Testis (tissue), 3 donors: Measurements from ENCODE around the gene CEMIP2. TPM values are rescaled to one million over a fixed set of nuclear protein-coding genes. Genes with fewer than 3 reads are reported as not detected.

Source experiments
- DNase-seq: peaks from one replicate; pipeline ENCODE4 v3.0.0-alpha.2; 2019
- H3K27ac ChIP-seq, 2 donors: fragments of 200-600 bp; sonication (generic); one replicate each; pipeline ENCODE4 v1.5.1; 2019
- H3K27me3 ChIP-seq: fragments of 200-600 bp; sonication (generic); one replicate; pipeline ENCODE4 v1.5.1; 2019
- H3K36me3 ChIP-seq: fragments of 200-600 bp; sonication (generic); one replicate; pipeline ENCODE4 v1.5.1; 2017; ENCODE audit warnings: low read depth; ENCODE audit errors: missing control alignments
- H3K4me1 ChIP-seq: fragments of 200-600 bp; sonication (generic); one replicate; pipeline ENCODE4 v1.5.1; 2019
- H3K4me3 ChIP-seq, 2 donors: fragments of 200-600 bp; sonication (generic); one replicate each; pipeline ENCODE4 v1.5.1; 2017 to 2019
- H3K9me3 ChIP-seq: fragments of 200-600 bp; sonication (generic); one replicate; pipeline ENCODE4 v1.5.1; 2017
- POLR2A ChIP-seq: fragments of 450-650 bp; IDR thresholded peaks from one replicate; pipeline ENCODE4 v1.6.1; 2017; ENCODE audit warnings: antibody characterized with exemption, mild to moderate bottlenecking, moderate library complexity
- whole genome bisulfite sequencing, 2 donors: methylation state at CpG; one replicate each; pipeline ENCODE4 v1.1.5; 2018; 5-methylcytosine and 5-hydroxymethylcytosine counted together
- intact Hi-C: fragments of 100-400 bp; cut with DNase I; formaldehyde crosslinking; loops from one replicate; pipeline ENCODE4 v1.15.1; 2023; ENCODE audit warnings: low total_unique reads
- polyA plus RNA-seq: library from polyadenylated mRNA; stranded (reverse); fragments of 350-450 nt; fragmentation: Illumina TruSeq; extraction: RNeasy Lipid Tissue Mini Kit (QIAGEN cat#74804); gene quantifications from one replicate; pipeline ENCODE4 v1.2.3, GENCODE V29; 2014; ENCODE audit warnings: low read depth, low replicate concordance; ENCODE audit not compliant: insufficient read depth
- total RNA-seq, 2 donors: library from RNA; depleted of rRNA; stranded (reverse); fragments of >200 nt; gene quantifications; one replicate each; pipeline ENCODE4 v1.2.3, GENCODE V29; 2016
- TF ChIP-seq, protein P1 (sequence below), 3 experiments: fragments of 450-650 bp in 2 of 3; fragments of 200-600 bp in 1 of 3; sonication (generic) in 1 of 3; IDR thresholded peaks; one replicate each; pipeline ENCODE4 v1.5.1; 2016 to 2019; ENCODE audit warnings: antibody characterized with exemption in 3 of 3, mild to moderate bottlenecking in 2 of 3, moderate library complexity in 1 of 3

The CEMIP2 gene
- total and polyA plus RNA-seq, 3 donors from 2014 or later, result 18.3 to 146 (median 109) TPM

DNA sequence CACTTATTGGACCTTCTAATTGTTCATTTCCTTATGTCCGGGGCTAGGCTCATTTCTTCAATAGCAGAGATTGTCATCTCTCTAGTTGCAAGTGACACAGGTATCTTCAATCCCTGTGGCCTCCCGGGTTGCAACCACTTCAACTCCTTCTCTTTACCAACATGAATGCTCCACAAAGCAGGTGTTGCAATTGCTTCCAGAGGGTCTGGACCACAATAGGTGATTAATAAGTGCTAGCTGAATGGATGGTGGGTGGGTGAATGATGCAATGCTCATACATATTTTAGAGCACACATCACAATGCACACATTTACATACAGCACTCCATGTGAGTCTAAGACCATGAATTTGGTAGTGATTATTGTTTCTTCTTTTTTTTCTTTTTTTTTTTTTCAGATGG, 2.6 kb downstream of the CEMIP2 start:
- no peaks in the 10 kb centered on the region for H3K27me3 ChIP-seq
- 75 to 80% methylated on average over 2 of the region's 2 CpGs for WGBS, 2 donors
- H3K27ac ChIP-seq, result no peak overlapping the region
- intact Hi-C loops, result no loop called here
- DNase-seq, result no peak
- no peaks in the 10 kb centered on the region for H3K36me3 ChIP-seq
- TF ChIP-seq, protein P1, sequence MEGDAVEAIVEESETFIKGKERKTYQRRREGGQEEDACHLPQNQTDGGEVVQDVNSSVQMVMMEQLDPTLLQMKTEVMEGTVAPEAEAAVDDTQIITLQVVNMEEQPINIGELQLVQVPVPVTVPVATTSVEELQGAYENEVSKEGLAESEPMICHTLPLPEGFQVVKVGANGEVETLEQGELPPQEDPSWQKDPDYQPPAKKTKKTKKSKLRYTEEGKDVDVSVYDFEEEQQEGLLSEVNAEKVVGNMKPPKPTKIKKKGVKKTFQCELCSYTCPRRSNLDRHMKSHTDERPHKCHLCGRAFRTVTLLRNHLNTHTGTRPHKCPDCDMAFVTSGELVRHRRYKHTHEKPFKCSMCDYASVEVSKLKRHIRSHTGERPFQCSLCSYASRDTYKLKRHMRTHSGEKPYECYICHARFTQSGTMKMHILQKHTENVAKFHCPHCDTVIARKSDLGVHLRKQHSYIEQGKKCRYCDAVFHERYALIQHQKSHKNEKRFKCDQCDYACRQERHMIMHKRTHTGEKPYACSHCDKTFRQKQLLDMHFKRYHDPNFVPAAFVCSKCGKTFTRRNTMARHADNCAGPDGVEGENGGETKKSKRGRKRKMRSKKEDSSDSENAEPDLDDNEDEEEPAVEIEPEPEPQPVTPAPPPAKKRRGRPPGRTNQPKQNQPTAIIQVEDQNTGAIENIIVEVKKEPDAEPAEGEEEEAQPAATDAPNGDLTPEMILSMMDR (IDR thresholded peaks at IDR 0.05), result no peak
- TF ChIP-seq POLR2A, result no peak
- no peak overlapping the region for H3K4me3 ChIP-seq
- peaks cover 8% of the 10 kb centered on the region for H3K4me1 ChIP-seq
- H3K9me3 ChIP-seq, result no peaks in the 10 kb centered on the region

DNA sequence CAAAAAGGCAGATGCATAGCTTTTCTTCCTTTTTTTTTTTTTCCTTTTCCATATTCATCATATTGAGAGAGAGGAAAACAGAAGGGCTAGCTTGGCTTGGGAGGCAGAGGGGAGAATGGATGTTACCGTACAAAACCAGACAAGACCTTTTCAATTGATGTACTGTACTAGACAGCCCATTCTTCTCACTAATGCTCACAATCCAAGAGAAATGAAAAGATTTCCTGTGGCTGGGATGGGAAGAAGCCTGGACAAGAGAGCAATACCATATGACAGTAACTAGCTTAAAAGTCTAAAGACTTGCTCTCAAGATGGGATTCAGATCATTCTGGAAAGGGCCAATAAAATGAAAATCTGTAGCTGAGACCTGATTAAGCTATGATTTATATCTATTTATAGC, 3.4 kb downstream of the CEMIP2 start:
- DNase-seq, result no peak
- no peaks in the 10 kb centered on the region for H3K36me3 ChIP-seq
- no peak overlapping the region for H3K4me3 ChIP-seq
- TF ChIP-seq POLR2A, result no peak
- TF ChIP-seq, protein P1 (IDR thresholded peaks at IDR 0.05), result no peak
- 63 to 82% methylated on average over 1 of the region's 1 CpG for WGBS, 2 donors
- no peaks in the 10 kb centered on the region for H3K9me3 ChIP-seq
- no peak overlapping the region for H3K27ac ChIP-seq
- H3K27me3 ChIP-seq, result no peaks in the 10 kb centered on the region
- H3K4me1 ChIP-seq, result peaks cover 8% of the 10 kb centered on the region
- intact Hi-C loops, result no loop called here

DNA sequence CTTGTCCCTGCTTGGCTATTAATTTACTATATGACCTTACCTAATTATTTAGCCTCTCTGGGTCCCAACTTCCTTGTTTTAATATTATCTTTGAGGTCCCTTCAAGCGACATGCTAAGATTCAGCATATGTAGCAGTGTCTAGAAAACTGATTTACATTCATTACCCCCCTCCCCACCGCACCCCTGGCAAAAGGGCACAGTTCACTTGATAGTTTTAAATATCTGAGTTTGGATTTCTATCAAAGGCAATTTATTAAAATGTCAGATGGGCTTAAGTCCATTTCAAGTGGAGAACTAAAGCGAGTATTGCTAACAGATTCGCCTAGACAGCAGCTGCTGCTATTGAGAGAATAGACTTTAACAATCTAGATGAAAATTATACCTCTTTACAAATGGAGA, 3.9 kb downstream of the CEMIP2 start:
- H3K4me1 ChIP-seq, result peaks cover 8% of the 10 kb centered on the region

DNA sequence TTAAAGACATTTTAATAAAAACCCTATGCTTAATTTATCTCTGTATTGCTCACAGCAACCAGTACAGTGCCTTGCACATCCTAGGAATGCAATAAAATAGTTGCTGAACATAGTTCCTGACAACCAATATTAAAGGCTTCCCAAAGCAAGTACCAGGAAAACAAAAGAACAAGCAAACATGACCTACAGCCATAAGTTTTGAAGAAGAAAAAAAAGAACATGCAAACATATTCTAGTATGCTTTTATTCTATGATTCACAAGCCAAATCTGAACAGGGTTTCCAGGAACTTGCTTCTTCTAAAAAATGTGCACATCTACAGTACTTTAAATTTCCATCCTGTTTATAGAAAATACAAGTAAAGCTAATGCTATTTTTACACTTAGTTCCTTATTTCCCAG, 4.5 kb downstream of the CEMIP2 start:
- H3K4me1 ChIP-seq, result peaks cover 8% of the 10 kb centered on the region
- TF ChIP-seq POLR2A, result no peak
- TF ChIP-seq, protein P1 (IDR thresholded peaks at IDR 0.05), result no peak

More for the DNA sequence above, 3.9 kb downstream of the CEMIP2 start:
- Histone ChIP-seq H3K4me3 (no peak overlapping the region), H3K9me3 (no peaks in the 10 kb centered on the region), H3K27ac (no peak overlapping the region), H3K36me3 (no peaks in the 10 kb centered on the region), H3K27me3 (no peaks in the 10 kb centered on the region)
- DNase-seq, result no peak
- intact Hi-C loops, result no loop called here
- TF ChIP-seq, protein P1 (IDR thresholded peaks at IDR 0.05), result no peak
- TF ChIP-seq POLR2A, result no peak
- WGBS, 2 donors, result 55 to 72% methylated on average over 4 of the region's 4 CpGs

DNA sequence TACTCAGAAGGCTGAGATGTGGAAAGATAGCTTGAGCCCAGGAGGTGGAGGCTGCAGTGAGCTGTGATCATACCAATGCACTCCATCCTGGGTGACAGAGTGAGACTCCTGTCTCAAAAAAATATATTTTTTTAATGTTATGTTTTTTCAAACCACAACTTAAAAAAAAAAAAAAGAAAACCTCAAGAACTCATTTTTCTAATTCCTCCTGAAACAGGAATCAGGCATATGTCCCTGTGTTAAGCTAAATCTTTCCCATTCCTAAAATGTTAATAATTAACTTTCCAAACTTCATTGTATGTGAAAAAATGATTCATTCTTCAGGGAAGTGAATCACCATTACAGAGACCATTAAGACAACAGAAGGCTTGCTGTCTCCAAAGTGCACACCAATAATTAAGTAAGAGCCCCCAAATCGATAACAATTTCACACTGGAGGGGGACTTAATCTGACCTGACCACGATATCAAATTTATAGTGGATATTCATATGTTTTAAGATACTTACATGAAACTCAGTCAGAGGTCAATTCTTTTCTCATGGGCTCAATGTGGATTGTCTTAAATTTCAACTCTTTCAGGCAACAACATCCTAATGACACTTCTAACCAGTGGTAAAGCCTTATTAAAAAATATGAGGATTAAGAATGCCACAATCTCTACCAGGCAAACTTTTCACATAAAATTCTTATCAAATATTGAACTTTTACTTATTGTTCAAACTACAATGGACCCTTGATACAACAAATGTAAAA, 5.2 kb downstream of the CEMIP2 start:
- no peak for DNase-seq
- intact Hi-C loops, result no loop called here
- Histone ChIP-seq H3K9me3 (no peaks in the 10 kb centered on the region), H3K36me3 (no peaks in the 10 kb centered on the region), H3K27me3 (no peaks in the 10 kb centered on the region), H3K27ac (no peak overlapping the region), H3K4me1 (peaks cover 8% of the 10 kb centered on the region), H3K4me3 (no peak overlapping the region)
- TF ChIP-seq, protein P1 (IDR thresholded peaks at IDR 0.05), result no peak
- TF ChIP-seq POLR2A, result no peak
- 87 to 90% methylated on average over 2 of the region's 2 CpGs for WGBS, 2 donors

More for the DNA sequence above, 4.5 kb downstream of the CEMIP2 start:
- Histone ChIP-seq H3K9me3 (no peaks in the 10 kb centered on the region), H3K36me3 (no peaks in the 10 kb centered on the region), H3K4me3 (no peak overlapping the region), H3K27me3 (no peaks in the 10 kb centered on the region), H3K27ac (no peak overlapping the region)
- intact Hi-C loops, result no loop called here
- DNase-seq, result no peak
